K562 (cell line): Measurements from ENCODE around the gene TAF8. TPM values are rescaled to one million over a fixed set of nuclear protein-coding genes. Genes with fewer than 3 reads are reported as not detected.

Experiments
- MBD2 ChIP-seq: sonication (generic); IDR thresholded peaks from 2 replicates; pipeline ENCODE4 v1.6.1; 2016; ENCODE audit warnings: low read depth, borderline replicate concordance
- MXI1 ChIP-seq: IDR thresholded peaks from 2 replicates; pipeline ENCODE4 v1.6.1; 2011; ENCODE audit warnings: low read depth, mild to moderate bottlenecking, improper control_type of control experiment, low read length
- PRPF4 ChIP-seq: fragments of 200-400 bp; formaldehyde crosslinking; IDR thresholded peaks from one replicate; pipeline ENCODE4 v1.6.1; 2017; ENCODE audit warnings: low read length, low read depth, mild to moderate bottlenecking; ENCODE audit not compliant: insufficient read depth, poor library complexity, severe bottlenecking
- SRSF7 ChIP-seq: fragments of 200-400 bp; formaldehyde crosslinking; optimal IDR thresholded peaks from 2 replicates; pipeline ENCODE3; 2017; ENCODE audit warnings: mild to moderate bottlenecking, low read depth, low read length
- TBL1XR1 ChIP-seq, 2 experiments: IDR thresholded peaks; 2 replicates each; pipeline ENCODE4 v1.6.1; 2012; ENCODE audit warnings: improper control_type of control experiment in 2 of 2, low read length in 2 of 2, mild to moderate bottlenecking in 1 of 2
- USF2 ChIP-seq: sonication (generic); formaldehyde crosslinking; IDR thresholded peaks from 2 replicates; pipeline ENCODE4 v1.5.0; 2020; ENCODE audit warnings: missing genetic modification reagents
- polyA plus RNA-seq, 8 experiments: library from polyadenylated mRNA; depleted of rRNA in 4 of 8; stranded (reverse) in 5 of 8; unstranded in 3 of 8; fragments of >200 nt; fragmentation: Nextera tagmentation in 2 of 8; fragmentation: Illumina TruSeq in 1 of 8; extraction: Ambion mirVana in 2 of 8; extraction: Trizol in 1 of 8; gene quantifications; 2 replicates each; pipeline versions ENCODE4 v1.2.1 to v1.2.3, GENCODE V29; 2011 to 2014; ENCODE audit warnings: inconsistent platforms in 1 of 8, missing spikeins in 1 of 8
- total RNA-seq, 7 experiments: library from RNA; depleted of rRNA in 6 of 7; stranded (reverse); fragments of >200 nt in 6 of 7; fragmentation: Illumina TruSeq in 2 of 7; extraction: Trizol in 2 of 7; gene quantifications; 2 replicates each; pipeline versions ENCODE4 v1.2.1 to v1.2.3, GENCODE V29; 2011 to 2021; ENCODE audit warnings: low replicate concordance in 1 of 7
- TF ChIP-seq, protein P1 (sequence below), 2 experiments: fragments of 250-450 bp in 1 of 2; fragments of 450-650 bp in 1 of 2; sonication (Bioruptor Pico) in 1 of 2; IDR thresholded peaks; 2 replicates each; pipeline versions ENCODE4 v1.6.1 to v1.8.0; 2016 to 2021; ENCODE audit warnings: mild to moderate bottlenecking in 2 of 2, moderate library complexity in 2 of 2, missing compliant biosample characterization in 1 of 2, missing genetic modification characterization in 1 of 2
- TF ChIP-seq, protein P2 (sequence below): fragments of 450-650 bp; IDR thresholded peaks from 2 replicates; pipeline ENCODE4 v1.6.1; 2016

The TAF8 gene
- total and polyA plus RNA-seq, 9 of the 15 experiments (the other 6 are each of a cell fraction or from before 2014, with no cell fraction given), result 29.4 to 84.0 (median 52.6) TPM

GRCh38 chr6:42050297-42051267, at the start of gene TAF8 (continued):
- TF ChIP-seq USF2 (CRISPR knock-in tag) (peak; percentile 68), MXI1 (peak; percentile 15; the same call in 1 of the 2 replicates), SRSF7 (no peak), PRPF4 (no peak), MBD2 (peak; percentile 97), TBL1XR1 (IDR thresholded peaks at IDR 0.05; ENCODE audit: low read length in 2 of 2) (peak in 1 of 2 experiments; percentile 47; a peak in 1 of 4 replicates)
- TF ChIP-seq, protein P1, sequence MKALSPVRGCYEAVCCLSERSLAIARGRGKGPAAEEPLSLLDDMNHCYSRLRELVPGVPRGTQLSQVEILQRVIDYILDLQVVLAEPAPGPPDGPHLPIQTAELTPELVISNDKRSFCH (CRISPR knock-in tag; IDR thresholded peaks at IDR 0.05), result no peak
- TF ChIP-seq, protein P1 (tag; IDR thresholded peaks at IDR 0.05), result no peak
- TF ChIP-seq, protein P2, sequence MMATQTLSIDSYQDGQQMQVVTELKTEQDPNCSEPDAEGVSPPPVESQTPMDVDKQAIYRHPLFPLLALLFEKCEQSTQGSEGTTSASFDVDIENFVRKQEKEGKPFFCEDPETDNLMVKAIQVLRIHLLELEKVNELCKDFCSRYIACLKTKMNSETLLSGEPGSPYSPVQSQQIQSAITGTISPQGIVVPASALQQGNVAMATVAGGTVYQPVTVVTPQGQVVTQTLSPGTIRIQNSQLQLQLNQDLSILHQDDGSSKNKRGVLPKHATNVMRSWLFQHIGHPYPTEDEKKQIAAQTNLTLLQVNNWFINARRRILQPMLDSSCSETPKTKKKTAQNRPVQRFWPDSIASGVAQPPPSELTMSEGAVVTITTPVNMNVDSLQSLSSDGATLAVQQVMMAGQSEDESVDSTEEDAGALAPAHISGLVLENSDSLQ, result peak; percentile 93
